ENCODE measurements around the gene CABCOCO1. TPM values are rescaled to one million over a fixed set of nuclear protein-coding genes. Genes with fewer than 3 reads are reported as not detected.

Gene CABCOCO1
- total and polyA plus RNA-seq, 10 of the 15 experiments (the other 5 are each of a cell fraction or from before 2014, with no cell fraction given): not detected

- ChIA-PET POLR2A (no interaction called here), RAD21 (ENCODE audit: unreplicated experiment) (no interaction called here), CTCF (no interaction called here), SMC1A (ENCODE audit: uncharacterized antibody, unreplicated experiment) (no interaction called here)
- no peak overlapping the region for H3K4me2 ChIP-seq (ENCODE audit: control insufficient read depth, insufficient read depth)
- intact Hi-C loops (cut with micrococcal nuclease; ENCODE audit: unreplicated experiment) (loop anchor here (1.0 kb wide), 1 partner anchor 12 kb away; no protein-coding TSS in a partner anchor), in situ Hi-C loops (cut with MboI) (no loop called here)
- no peaks in the 10 kb centered on the region for H3K4me1 ChIP-seq (ENCODE audit: control insufficient read depth, insufficient read depth, low read length)
- no peaks in the 10 kb centered on the region for H3K27me3 ChIP-seq (replicated peaks in 1 of 2; ENCODE audit: control insufficient read depth in 2 of 2, insufficient read depth in 2 of 2, low read length in 1 of 2)
- TF ChIP-seq KDM1A (IDR thresholded peaks at IDR 0.05; ENCODE audit: borderline replicate concordance) (no peak), SMAD1 (IDR thresholded peaks at IDR 0.05; ENCODE audit: low read depth, partially characterized antibody) (no peak), SIX5 (IDR thresholded peaks at IDR 0.05; ENCODE audit: low read depth, low read length, severe bottlenecking) (no peak), CHD1 (IDR thresholded peaks at IDR 0.05; ENCODE audit: low read depth, low read length) (no peak), ZNF274 (IDR thresholded peaks at IDR 0.05; ENCODE audit: insufficient read depth, insufficient read length) (no peak), PAX8 (IDR thresholded peaks at IDR 0.05) (no peak), SUPT20H (IDR thresholded peaks at IDR 0.05; ENCODE audit: borderline replicate concordance, control insufficient read depth, low read depth, low read length) (no peak), SREBF1 (IDR thresholded peaks at IDR 0.05; ENCODE audit: low read length) (no peak), SMARCA5 (IDR thresholded peaks at IDR 0.05) (no peak), RBBP5 (conservative IDR thresholded peaks at IDR 0.05) (no peak), NFYB (IDR thresholded peaks at IDR 0.05; ENCODE audit: insufficient read depth, low read depth, low read length) (no peak), WRNIP1 (IDR thresholded peaks at IDR 0.05; ENCODE audit: borderline replicate concordance, low read depth, low read length) (no peak), IKZF2 (IDR thresholded peaks at IDR 0.05) (no peak), TCF12 (IDR thresholded peaks at IDR 0.05; ENCODE audit: low read depth, low read length) (no peak), CHD4 (IDR thresholded peaks at IDR 0.05) (no peak), RB1 (IDR thresholded peaks at IDR 0.05; ENCODE audit: borderline replicate concordance) (no peak), BACH1 (IDR thresholded peaks at IDR 0.05; ENCODE audit: borderline replicate concordance) (no peak), MEF2B (IDR thresholded peaks at IDR 0.05; ENCODE audit: partially characterized antibody, poor library complexity, severe bottlenecking) (no peak), SUZ12 (IDR thresholded peaks at IDR 0.05; ENCODE audit: unreplicated experiment) (no peak)
- TF ChIP-seq, protein P1, sequence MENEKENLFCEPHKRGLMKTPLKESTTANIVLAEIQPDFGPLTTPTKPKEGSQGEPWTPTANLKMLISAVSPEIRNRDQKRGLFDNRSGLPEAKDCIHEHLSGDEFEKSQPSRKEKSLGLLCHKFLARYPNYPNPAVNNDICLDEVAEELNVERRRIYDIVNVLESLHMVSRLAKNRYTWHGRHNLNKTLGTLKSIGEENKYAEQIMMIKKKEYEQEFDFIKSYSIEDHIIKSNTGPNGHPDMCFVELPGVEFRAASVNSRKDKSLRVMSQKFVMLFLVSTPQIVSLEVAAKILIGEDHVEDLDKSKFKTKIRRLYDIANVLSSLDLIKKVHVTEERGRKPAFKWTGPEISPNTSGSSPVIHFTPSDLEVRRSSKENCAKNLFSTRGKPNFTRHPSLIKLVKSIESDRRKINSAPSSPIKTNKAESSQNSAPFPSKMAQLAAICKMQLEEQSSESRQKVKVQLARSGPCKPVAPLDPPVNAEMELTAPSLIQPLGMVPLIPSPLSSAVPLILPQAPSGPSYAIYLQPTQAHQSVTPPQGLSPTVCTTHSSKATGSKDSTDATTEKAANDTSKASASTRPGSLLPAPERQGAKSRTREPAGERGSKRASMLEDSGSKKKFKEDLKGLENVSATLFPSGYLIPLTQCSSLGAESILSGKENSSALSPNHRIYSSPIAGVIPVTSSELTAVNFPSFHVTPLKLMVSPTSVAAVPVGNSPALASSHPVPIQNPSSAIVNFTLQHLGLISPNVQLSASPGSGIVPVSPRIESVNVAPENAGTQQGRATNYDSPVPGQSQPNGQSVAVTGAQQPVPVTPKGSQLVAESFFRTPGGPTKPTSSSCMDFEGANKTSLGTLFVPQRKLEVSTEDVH (IDR thresholded peaks at IDR 0.05; ENCODE audit: low read depth, partially characterized antibody): no peak
- no peak overlapping the region for H3K9ac ChIP-seq (ENCODE audit: control insufficient read depth, insufficient read depth, low read length)
- H2AFZ ChIP-seq (ENCODE audit: control insufficient read depth, low read depth, low read length): no peak overlapping the region
- no peak for ATAC-seq
- BruUV-seq (replicated peaks): no TSS peak
- H3K27ac ChIP-seq (ENCODE audit: control insufficient read depth, insufficient read depth): no peak overlapping the region
- no peaks in the 10 kb centered on the region for H3K36me3 ChIP-seq (ENCODE audit: control insufficient read depth in 2 of 2, insufficient read depth in 2 of 2, low read length in 1 of 2)
- no peaks in the 10 kb centered on the region for H3K79me2 ChIP-seq (ENCODE audit: control insufficient read depth, insufficient read depth, low read length)
- no peak for DNase-seq (ENCODE audit: low read depth, low spot score)
- WGBS (ENCODE audit: insufficient coverage, insufficient replicate concordance, low lambda C conversion rate, missing lambda C conversion rate): 20% methylated on average over 3 of the region's 3 CpGs
- no peak overlapping the region for H3K4me3 ChIP-seq
- no peaks in the 10 kb centered on the region for H3K9me3 ChIP-seq (replicated peaks; ENCODE audit: control insufficient read depth, insufficient read depth, low read length)
- FAIRE-seq: no peak
- no peaks in the 10 kb centered on the region for H4K20me1 ChIP-seq (ENCODE audit: control insufficient read depth, insufficient read depth)
Measured at GRCh38 chr10:61774031-61774430, 111.3 kb downstream of the CABCOCO1 start.
